K562 (cell line): Measurements from ENCODE around the gene WDR64. TPM values are rescaled to one million over a fixed set of nuclear protein-coding genes. Genes with fewer than 3 reads are reported as not detected.
A peak's percentile ranks its signal among the peaks of the same experiment; 100 is the strongest.

Source experiments
- CHCHD3 ChIP-seq: fragments of 250-450 bp; sonication (Bioruptor Pico); IDR thresholded peaks from 2 replicates; pipeline ENCODE4 v2.1.2; 2022; ENCODE audit warnings: mild to moderate bottlenecking
- CREBBP ChIP-seq: IDR thresholded peaks from one replicate; pipeline ENCODE4 v1.6.1; 2012; ENCODE audit warnings: low read depth, mild to moderate bottlenecking, control low read depth, inconsistent platforms, low read length
- ELF4 ChIP-seq: fragments of 450-650 bp; formaldehyde crosslinking; IDR thresholded peaks from 2 replicates; pipeline ENCODE4 v1.4.0; 2022; ENCODE audit warnings: missing genetic modification characterization
- IFI16 ChIP-seq: fragments of 250-450 bp; sonication (Bioruptor Pico); IDR thresholded peaks from 2 replicates; pipeline ENCODE4 v2.1.2; 2022; ENCODE audit warnings: mild to moderate bottlenecking, inconsistent platforms
- JUND ChIP-seq, 2 experiments: IDR thresholded peaks; 2 replicates in 1 of 2; 3 replicates in 1 of 2; pipeline ENCODE4 v1.6.1; 2011; ENCODE audit warnings: borderline replicate concordance in 2 of 2, low read depth in 2 of 2, low read length in 2 of 2, improper control_type of control experiment in 1 of 2, missing biosample characterization in 1 of 2, missing genetic modification characterization in 1 of 2, missing genetic modification reagents in 1 of 2
- MBD2 ChIP-seq: sonication (generic); IDR thresholded peaks from 2 replicates; pipeline ENCODE4 v1.6.1; 2016; ENCODE audit warnings: low read depth, borderline replicate concordance
- MEF2A ChIP-seq: IDR thresholded peaks from 2 replicates; pipeline ENCODE4 v1.6.1; 2011; ENCODE audit warnings: low read depth, mild to moderate bottlenecking, low read length, moderate library complexity; ENCODE audit not compliant: control insufficient read depth
- MTA3 ChIP-seq: fragments of 450-650 bp; formaldehyde crosslinking; IDR thresholded peaks from 2 replicates; pipeline ENCODE4 v1.6.1; 2017; ENCODE audit warnings: mild to moderate bottlenecking, borderline replicate concordance
- RB1 ChIP-seq: fragments of 450-650 bp; IDR thresholded peaks from 2 replicates; pipeline ENCODE4 v1.6.1; 2017; ENCODE audit warnings: low read depth, mild to moderate bottlenecking
- RFX1 ChIP-seq: fragments of 450-650 bp; IDR thresholded peaks from 2 replicates; pipeline ENCODE4 v1.6.1; 2016; ENCODE audit warnings: mild to moderate bottlenecking, moderate library complexity
- SMAD1 ChIP-seq: fragments of 150-350 bp; IDR thresholded peaks from 2 replicates; pipeline ENCODE4 v1.6.1; 2014; ENCODE audit warnings: low read length, low read depth; ENCODE audit not compliant: partially characterized antibody
- STAT5A ChIP-seq: IDR thresholded peaks from 2 replicates; pipeline ENCODE4 v1.6.1; 2012; ENCODE audit warnings: low read length, inconsistent platforms, borderline replicate concordance
- ZBTB1 ChIP-seq: sonication (generic); formaldehyde crosslinking; IDR thresholded peaks from 2 replicates; pipeline ENCODE4 v1.8.1; 2023; ENCODE audit warnings: missing genetic modification reagents, low read depth, mild to moderate bottlenecking, borderline replicate concordance
- ZNF431 ChIP-seq: sonication (generic); formaldehyde crosslinking; IDR thresholded peaks from 2 replicates; pipeline ENCODE4 v1.8.0; 2022; ENCODE audit warnings: mild to moderate bottlenecking, missing genetic modification reagents
- polyA plus RNA-seq, 8 experiments: library from polyadenylated mRNA; depleted of rRNA in 4 of 8; stranded (reverse) in 5 of 8; unstranded in 3 of 8; fragments of >200 nt; fragmentation: Nextera tagmentation in 2 of 8; fragmentation: Illumina TruSeq in 1 of 8; extraction: Ambion mirVana in 2 of 8; extraction: Trizol in 1 of 8; gene quantifications; 2 replicates each; pipeline versions ENCODE4 v1.2.1 to v1.2.3, GENCODE V29; 2011 to 2014; ENCODE audit warnings: inconsistent platforms in 1 of 8, missing spikeins in 1 of 8
- total RNA-seq, 7 experiments: library from RNA; depleted of rRNA in 6 of 7; stranded (reverse); fragments of >200 nt in 6 of 7; fragmentation: Illumina TruSeq in 2 of 7; extraction: Trizol in 2 of 7; gene quantifications; 2 replicates each; pipeline versions ENCODE4 v1.2.1 to v1.2.3, GENCODE V29; 2011 to 2021; ENCODE audit warnings: low replicate concordance in 1 of 7
- TF ChIP-seq, protein P1 (sequence below): fragments of 250-450 bp; sonication (Bioruptor Pico); IDR thresholded peaks from 2 replicates; pipeline ENCODE4 v1.8.0; 2022; ENCODE audit warnings: moderate library complexity, mild to moderate bottlenecking, inconsistent platforms
- TF ChIP-seq, protein P2 (sequence below): fragments of 150-350 bp; conservative IDR thresholded peaks from 2 replicates; pipeline ENCODE4 v1.6.1; 2014; ENCODE audit warnings: low read length
- TF ChIP-seq, protein P3 (sequence below): fragments of 450-650 bp; IDR thresholded peaks from 2 replicates; pipeline ENCODE4 v1.6.1; 2016; ENCODE audit warnings: mild to moderate bottlenecking
- TF ChIP-seq, protein P4 (sequence below): fragments of 450-650 bp; IDR thresholded peaks from one replicate; pipeline ENCODE4 v1.6.1; 2018; ENCODE audit warnings: mild to moderate bottlenecking, moderate library complexity; ENCODE audit not compliant: partially characterized antibody
- TF ChIP-seq, protein P5 (sequence below), 3 experiments: fragments of 200-800 bp in 1 of 3; sonication (Bioruptor generic) in 1 of 3; sonication (generic) in 1 of 3; formaldehyde crosslinking in 1 of 3; IDR thresholded peaks; 2 replicates each; pipeline versions ENCODE4 v1.6.1 to v1.8.0; 2016 to 2022; ENCODE audit warnings: mild to moderate bottlenecking in 2 of 3, missing compliant biosample characterization in 2 of 3, missing genetic modification characterization in 2 of 3, missing genetic modification reagents in 1 of 3

WDR64 gene
- total and polyA plus RNA-seq, 9 of the 15 experiments (the other 6 are each of a cell fraction or from before 2014, with no cell fraction given) = 0.06 to 0.29 (median 0.19) TPM; not detected in 5

DNA sequence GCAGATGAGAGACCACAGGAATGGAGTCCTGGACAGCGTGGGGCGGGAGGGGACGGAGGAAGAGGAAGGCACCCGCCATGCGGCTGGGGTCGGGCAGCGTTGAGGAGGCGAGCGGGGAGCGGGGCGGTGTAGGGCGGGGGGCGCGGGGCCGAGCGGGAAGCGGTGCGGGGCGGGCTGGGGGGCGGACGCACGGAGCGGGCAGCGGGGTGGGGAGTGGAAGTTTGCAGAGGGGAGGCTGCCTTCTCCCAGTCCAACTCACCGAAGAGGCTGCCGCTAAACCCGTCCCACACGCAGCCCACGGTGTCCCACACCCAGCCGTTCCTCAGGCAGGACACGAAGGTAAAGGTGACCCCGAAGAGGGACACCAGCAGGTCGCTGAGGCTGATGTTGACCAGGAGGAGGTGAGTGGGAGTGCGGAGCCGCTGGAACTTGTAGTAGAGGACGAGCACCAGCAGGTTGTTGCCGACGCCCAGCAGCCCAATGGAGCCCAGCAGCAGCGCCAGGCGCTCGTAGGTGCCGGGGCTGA is 12.4 kb upstream of the WDR64 start (continued):
- TF ChIP-seq MTA3 = peak; percentile 14; the same call in 1 of the 2 replicates
- no peak for TF ChIP-seq CHCHD3
- no peak for TF ChIP-seq ZBTB1
- TF ChIP-seq MEF2A = no peak
- TF ChIP-seq CREBBP = no peak
- TF ChIP-seq RFX1 = no peak
- TF ChIP-seq, protein P1, sequence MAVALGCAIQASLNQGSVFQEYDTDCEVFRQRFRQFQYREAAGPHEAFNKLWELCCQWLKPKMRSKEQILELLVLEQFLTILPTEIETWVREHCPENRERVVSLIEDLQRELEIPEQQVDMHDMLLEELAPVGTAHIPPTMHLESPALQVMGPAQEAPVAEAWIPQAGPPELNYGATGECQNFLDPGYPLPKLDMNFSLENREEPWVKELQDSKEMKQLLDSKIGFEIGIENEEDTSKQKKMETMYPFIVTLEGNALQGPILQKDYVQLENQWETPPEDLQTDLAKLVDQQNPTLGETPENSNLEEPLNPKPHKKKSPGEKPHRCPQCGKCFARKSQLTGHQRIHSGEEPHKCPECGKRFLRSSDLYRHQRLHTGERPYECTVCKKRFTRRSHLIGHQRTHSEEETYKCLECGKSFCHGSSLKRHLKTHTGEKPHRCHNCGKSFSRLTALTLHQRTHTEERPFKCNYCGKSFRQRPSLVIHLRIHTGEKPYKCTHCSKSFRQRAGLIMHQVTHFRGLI (CRISPR knock-in tag) = no peak
- no peak for TF ChIP-seq RB1
- TF ChIP-seq JUND (IDR thresholded peaks at IDR 0.05; ENCODE audit: borderline replicate concordance, low read depth, low read length) = no peak; the same call in 1 of the 2 replicates
- TF ChIP-seq JUND (tag; IDR thresholded peaks at IDR 0.05; ENCODE audit: borderline replicate concordance, low read depth, low read length) = no peak
- no peak for TF ChIP-seq STAT5A
- no peak for TF ChIP-seq MBD2
- TF ChIP-seq, protein P2, sequence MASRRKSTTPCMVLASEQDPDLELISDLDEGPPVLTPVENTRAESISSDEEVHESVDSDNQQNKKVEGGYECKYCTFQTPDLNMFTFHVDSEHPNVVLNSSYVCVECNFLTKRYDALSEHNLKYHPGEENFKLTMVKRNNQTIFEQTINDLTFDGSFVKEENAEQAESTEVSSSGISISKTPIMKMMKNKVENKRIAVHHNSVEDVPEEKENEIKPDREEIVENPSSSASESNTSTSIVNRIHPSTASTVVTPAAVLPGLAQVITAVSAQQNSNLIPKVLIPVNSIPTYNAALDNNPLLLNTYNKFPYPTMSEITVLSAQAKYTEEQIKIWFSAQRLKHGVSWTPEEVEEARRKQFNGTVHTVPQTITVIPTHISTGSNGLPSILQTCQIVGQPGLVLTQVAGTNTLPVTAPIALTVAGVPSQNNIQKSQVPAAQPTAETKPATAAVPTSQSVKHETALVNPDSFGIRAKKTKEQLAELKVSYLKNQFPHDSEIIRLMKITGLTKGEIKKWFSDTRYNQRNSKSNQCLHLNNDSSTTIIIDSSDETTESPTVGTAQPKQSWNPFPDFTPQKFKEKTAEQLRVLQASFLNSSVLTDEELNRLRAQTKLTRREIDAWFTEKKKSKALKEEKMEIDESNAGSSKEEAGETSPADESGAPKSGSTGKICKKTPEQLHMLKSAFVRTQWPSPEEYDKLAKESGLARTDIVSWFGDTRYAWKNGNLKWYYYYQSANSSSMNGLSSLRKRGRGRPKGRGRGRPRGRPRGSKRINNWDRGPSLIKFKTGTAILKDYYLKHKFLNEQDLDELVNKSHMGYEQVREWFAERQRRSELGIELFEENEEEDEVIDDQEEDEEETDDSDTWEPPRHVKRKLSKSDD = no peak
- TF ChIP-seq, protein P3, sequence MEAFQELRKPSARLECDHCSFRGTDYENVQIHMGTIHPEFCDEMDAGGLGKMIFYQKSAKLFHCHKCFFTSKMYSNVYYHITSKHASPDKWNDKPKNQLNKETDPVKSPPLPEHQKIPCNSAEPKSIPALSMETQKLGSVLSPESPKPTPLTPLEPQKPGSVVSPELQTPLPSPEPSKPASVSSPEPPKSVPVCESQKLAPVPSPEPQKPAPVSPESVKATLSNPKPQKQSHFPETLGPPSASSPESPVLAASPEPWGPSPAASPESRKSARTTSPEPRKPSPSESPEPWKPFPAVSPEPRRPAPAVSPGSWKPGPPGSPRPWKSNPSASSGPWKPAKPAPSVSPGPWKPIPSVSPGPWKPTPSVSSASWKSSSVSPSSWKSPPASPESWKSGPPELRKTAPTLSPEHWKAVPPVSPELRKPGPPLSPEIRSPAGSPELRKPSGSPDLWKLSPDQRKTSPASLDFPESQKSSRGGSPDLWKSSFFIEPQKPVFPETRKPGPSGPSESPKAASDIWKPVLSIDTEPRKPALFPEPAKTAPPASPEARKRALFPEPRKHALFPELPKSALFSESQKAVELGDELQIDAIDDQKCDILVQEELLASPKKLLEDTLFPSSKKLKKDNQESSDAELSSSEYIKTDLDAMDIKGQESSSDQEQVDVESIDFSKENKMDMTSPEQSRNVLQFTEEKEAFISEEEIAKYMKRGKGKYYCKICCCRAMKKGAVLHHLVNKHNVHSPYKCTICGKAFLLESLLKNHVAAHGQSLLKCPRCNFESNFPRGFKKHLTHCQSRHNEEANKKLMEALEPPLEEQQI = no peak
- no peak for TF ChIP-seq IFI16 (CRISPR knock-in tag)
- TF ChIP-seq ZNF431 (CRISPR knock-in tag) = no peak
- no peak for TF ChIP-seq ELF4 (CRISPR knock-in tag)
- TF ChIP-seq, protein P4, sequence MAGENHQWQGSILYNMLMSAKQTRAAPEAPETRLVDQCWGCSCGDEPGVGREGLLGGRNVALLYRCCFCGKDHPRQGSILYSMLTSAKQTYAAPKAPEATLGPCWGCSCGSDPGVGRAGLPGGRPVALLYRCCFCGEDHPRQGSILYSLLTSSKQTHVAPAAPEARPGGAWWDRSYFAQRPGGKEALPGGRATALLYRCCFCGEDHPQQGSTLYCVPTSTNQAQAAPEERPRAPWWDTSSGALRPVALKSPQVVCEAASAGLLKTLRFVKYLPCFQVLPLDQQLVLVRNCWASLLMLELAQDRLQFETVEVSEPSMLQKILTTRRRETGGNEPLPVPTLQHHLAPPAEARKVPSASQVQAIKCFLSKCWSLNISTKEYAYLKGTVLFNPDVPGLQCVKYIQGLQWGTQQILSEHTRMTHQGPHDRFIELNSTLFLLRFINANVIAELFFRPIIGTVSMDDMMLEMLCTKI = no peak
- TF ChIP-seq, protein P5, sequence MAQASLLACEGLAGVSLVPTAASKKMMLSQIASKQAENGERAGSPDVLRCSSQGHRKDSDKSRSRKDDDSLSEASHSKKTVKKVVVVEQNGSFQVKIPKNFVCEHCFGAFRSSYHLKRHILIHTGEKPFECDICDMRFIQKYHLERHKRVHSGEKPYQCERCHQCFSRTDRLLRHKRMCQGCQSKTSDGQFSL (CRISPR knock-in tag; IDR thresholded peaks at IDR 0.05) = no peak
- TF ChIP-seq, protein P5 (tag; IDR thresholded peaks at IDR 0.05) = no peak
- no peak for TF ChIP-seq SMAD1
